ENCODE data around the gene ZBED2. TPM values are rescaled to one million over a fixed set of nuclear protein-coding genes. Genes with fewer than 3 reads are reported as not detected.

Gene ZBED2
- total RNA-seq, 1 experiment from 2014 or later = 0.10 TPM

DNA sequence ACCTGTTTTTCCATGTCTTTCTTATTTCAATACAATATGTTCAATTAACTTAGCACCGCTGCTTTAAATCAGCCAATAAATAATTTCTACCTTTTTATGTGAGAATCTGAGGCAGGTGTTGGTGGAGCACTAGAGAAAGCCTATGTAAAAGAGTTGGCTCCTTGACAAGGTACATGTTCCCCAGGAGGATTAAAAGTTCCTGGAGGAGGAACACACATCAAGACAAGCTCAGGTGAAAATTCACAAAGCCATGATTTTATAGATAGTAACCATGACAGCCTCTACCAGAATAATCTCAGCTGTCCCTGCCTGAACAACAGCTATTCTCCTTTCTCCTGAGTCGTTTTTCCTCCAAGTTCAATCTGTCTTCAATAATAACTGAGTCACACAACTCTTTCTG, 3.4 kb upstream of the ZBED2 start:
- ChIA-PET POLR2A (no interaction called here), CTCF (no interaction called here)
- H3K36me3 ChIP-seq (ENCODE audit: control insufficient read depth, insufficient read depth, low read length) = no peaks in the 10 kb centered on the region
- H3K27me3 ChIP-seq (ENCODE audit: control insufficient read depth, insufficient read depth, low read length) = no peaks in the 10 kb centered on the region
- intact Hi-C loops (cut with micrococcal nuclease; ENCODE audit: unreplicated experiment) = no loop called here
- in situ Hi-C loops (cut with HindIII; ENCODE audit: low pct_unique_long_range_greater_than_20kb, low sequenced_read_pairs) = no loop called here
- BruUV-seq (replicated peaks) = no TSS peak
- DNase-seq (ENCODE audit: low read depth, low spot score) = no peak
- no peak overlapping the region for H3K4me3 ChIP-seq (ENCODE audit: low read depth in 2 of 2, low read length in 2 of 2)
- H3K9me3 ChIP-seq (ENCODE audit: control insufficient read depth, insufficient read depth, low read depth, low read length) = no peaks in the 10 kb centered on the region
- H3K4me1 ChIP-seq (ENCODE audit: control insufficient read depth, insufficient read depth, low read length) = no peaks in the 10 kb centered on the region
- H3K27ac ChIP-seq (ENCODE audit: low read length) = no peak overlapping the region
- no peak for TF ChIP-seq SIN3A (IDR thresholded peaks at IDR 0.05; ENCODE audit: borderline replicate concordance, insufficient read depth, low read depth, low read length)
- no peak for TF ChIP-seq CTCF (IDR thresholded peaks at IDR 0.05)
- TF ChIP-seq REST (IDR thresholded peaks at IDR 0.05; ENCODE audit: insufficient read depth in 1 of 2, low read depth in 2 of 2, low read length in 1 of 2) = no peak
- TF ChIP-seq POLR2AphosphoS5 (IDR thresholded peaks at IDR 0.05; ENCODE audit: low read depth, low read length) = no peak
- no peak for TF ChIP-seq TCF7L2 (IDR thresholded peaks at IDR 0.05; ENCODE audit: low read depth, low read length)
- ATAC-seq = no peak

DNA sequence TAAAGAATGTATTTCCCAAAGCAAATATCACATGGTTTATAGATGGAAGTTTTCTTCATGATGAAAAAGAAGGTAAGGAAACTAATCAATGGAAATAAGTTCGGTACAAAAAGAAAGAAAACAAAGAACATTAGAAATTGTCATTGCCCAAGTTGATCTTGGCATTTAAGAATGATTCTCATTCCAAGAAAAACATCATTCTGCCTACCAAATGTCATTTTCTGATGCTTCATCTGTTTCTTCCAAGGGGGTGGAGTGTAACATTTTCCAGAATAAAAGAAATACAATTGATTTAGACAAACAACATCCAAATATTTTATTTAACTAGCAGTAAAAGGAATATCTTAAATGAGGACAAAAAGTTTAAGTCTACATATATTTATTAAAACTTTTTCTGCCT, 3.0 kb upstream of the ZBED2 start:
- ATAC-seq (no peak), DNase-seq (ENCODE audit: low read depth, low spot score) (no peak)
- in situ Hi-C loops (cut with HindIII; ENCODE audit: low pct_unique_long_range_greater_than_20kb, low sequenced_read_pairs) (no loop called here), intact Hi-C loops (cut with micrococcal nuclease; ENCODE audit: unreplicated experiment) (no loop called here)
- BruUV-seq (replicated peaks) = no TSS peak
- Histone ChIP-seq H3K4me3 (ENCODE audit: low read depth in 2 of 2, low read length in 2 of 2) (no peak overlapping the region), H3K9me3 (ENCODE audit: control insufficient read depth, insufficient read depth, low read depth, low read length) (no peaks in the 10 kb centered on the region), H3K36me3 (ENCODE audit: control insufficient read depth, insufficient read depth, low read length) (no peaks in the 10 kb centered on the region), H3K27ac (ENCODE audit: low read length) (no peak overlapping the region), H3K27me3 (ENCODE audit: control insufficient read depth, insufficient read depth, low read length) (no peaks in the 10 kb centered on the region), H3K4me1 (ENCODE audit: control insufficient read depth, insufficient read depth, low read length) (no peaks in the 10 kb centered on the region)
- ChIA-PET POLR2A (no interaction called here), CTCF (no interaction called here)
- TF ChIP-seq REST (IDR thresholded peaks at IDR 0.05; ENCODE audit: insufficient read depth in 1 of 2, low read depth in 2 of 2, low read length in 1 of 2) = no peak
- no peak for TF ChIP-seq TCF7L2 (IDR thresholded peaks at IDR 0.05; ENCODE audit: low read depth, low read length)

All from Panc1 (cell line).